ENCODE data around the gene HSF2BP. TPM values are rescaled to one million over a fixed set of nuclear protein-coding genes. Genes with fewer than 3 reads are reported as not detected.

HSF2BP gene
- total and polyA plus RNA-seq, 2 of the 8 experiments (the other 6 are each of a cell fraction or from before 2014, with no cell fraction given): 0.51 to 0.93 TPM

DNA sequence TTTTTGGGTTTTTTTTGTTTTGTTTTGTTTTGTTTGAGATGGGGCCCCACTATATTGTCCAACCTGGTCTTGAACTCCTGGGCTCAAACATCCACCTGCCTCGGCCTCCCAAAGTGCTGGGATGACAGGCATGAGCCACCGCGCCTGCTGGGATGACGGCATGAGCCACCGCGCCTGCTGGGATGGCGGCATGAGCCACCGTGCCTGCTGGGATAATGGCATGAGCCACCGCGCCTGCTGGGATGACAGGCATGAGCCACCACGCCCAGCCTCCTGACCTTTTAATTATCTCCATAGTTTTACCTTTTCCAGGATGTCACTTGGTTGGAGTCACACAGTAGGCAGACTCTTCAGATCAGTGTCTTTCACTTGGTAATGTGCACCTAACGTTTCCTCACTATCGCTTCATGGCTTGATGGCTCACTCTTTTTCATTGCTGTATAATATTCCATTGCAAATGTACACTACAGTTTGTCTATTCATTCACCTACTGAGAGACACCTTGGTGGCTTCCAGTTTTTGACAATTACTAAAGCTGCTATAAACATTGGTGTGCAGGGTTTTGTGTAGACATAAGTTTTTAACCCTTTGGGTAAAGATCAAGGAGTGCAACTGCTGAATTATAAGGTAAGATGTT lies 49.6 kb upstream of the HSF2BP start:
- Histone ChIP-seq H3K27me3 (replicated peaks in 1 of 4; ENCODE audit: control insufficient read depth in 3 of 4, extremely low read depth in 1 of 4, insufficient read depth in 3 of 4, low read length in 3 of 4) (no peaks in the 10 kb centered on the region), H3K9me3 (ENCODE audit: insufficient read depth in 2 of 2, low read depth in 1 of 2, low read length in 1 of 2) (no peaks in the 10 kb centered on the region), H3K18ac (ENCODE audit: extremely low read depth, low read length) (no peak overlapping the region), H4K20me1 (replicated peaks in 1 of 2; ENCODE audit: control insufficient read depth in 1 of 2, insufficient read depth in 2 of 2, low read length in 2 of 2) (no peaks in the 10 kb centered on the region), H3K14ac (ENCODE audit: insufficient read length) (no peak overlapping the region), H3K23ac (ENCODE audit: insufficient read length) (no peak overlapping the region), H3K4me1 (replicated peaks in 1 of 4; ENCODE audit: control insufficient read depth in 3 of 4, insufficient read depth in 4 of 4, low read length in 3 of 4) (peaks cover 0 to 6% (median 4%) of the 10 kb centered on the region in 4 experiments; a peak in 5 of 7 replicates), H3K4me3 (ENCODE audit: extremely low read depth in 1 of 4, insufficient read depth in 2 of 4, low read depth in 3 of 4, low read length in 4 of 4) (no peak overlapping the region), H2BK5ac (ENCODE audit: low read depth, low read length) (no peak overlapping the region), H3K4me2 (ENCODE audit: insufficient read depth in 1 of 2, low read depth in 2 of 2, low read length in 2 of 2) (no peak overlapping the region), H3K79me1 (ENCODE audit: low read depth, low read length) (no peaks in the 10 kb centered on the region), H2AFZ (ENCODE audit: low read length) (no peak overlapping the region), H4K91ac (replicated peaks; ENCODE audit: insufficient read length, low read length) (no peak overlapping the region), H3K36me3 (ENCODE audit: control insufficient read depth in 2 of 4, insufficient read depth in 4 of 4, low read length in 3 of 4) (no peaks in the 10 kb centered on the region), H2BK120ac (replicated peaks; ENCODE audit: low read depth, low read length) (no peak overlapping the region), H4K8ac (ENCODE audit: extremely low read depth, insufficient read depth, low read length) (no peak overlapping the region), H2AK5ac (ENCODE audit: low read depth, low read length) (no peak overlapping the region), H3K23me2 (ENCODE audit: low read depth, low read length) (no peaks in the 10 kb centered on the region), H2BK12ac (ENCODE audit: low read depth, low read length) (no peak overlapping the region), H3K4ac (replicated peaks; ENCODE audit: insufficient read length, low read depth, low read length) (no peak overlapping the region), H4K5ac (ENCODE audit: insufficient read length, low read depth, low read length) (no peak overlapping the region), H3K56ac (replicated peaks; ENCODE audit: insufficient read length, low read depth, low read length) (no peak overlapping the region), H3K9ac (replicated peaks in 1 of 4; ENCODE audit: extremely low read depth in 1 of 4, low read depth in 3 of 4, low read length in 3 of 4) (no peak overlapping the region), H2BK15ac (ENCODE audit: low read length) (no peak overlapping the region), H3K27ac (ENCODE audit: low read depth, low read length) (no peak overlapping the region), H3K79me2 (ENCODE audit: control insufficient read depth in 1 of 2, insufficient read depth in 2 of 2, low read length in 2 of 2) (no peaks in the 10 kb centered on the region), H2BK20ac (ENCODE audit: low read length) (no peak overlapping the region)
- DNase-seq (ENCODE audit: low read depth in 1 of 2, low spot score in 2 of 2): no peak
- CTCF ChIA-PET (ENCODE audit: partially characterized antibody): interaction anchor here (1.4 kb wide), 1 partner anchor 19 kb away, joined by 6 read pairs; no protein-coding TSS in a partner anchor
- TF ChIP-seq, protein P1, sequence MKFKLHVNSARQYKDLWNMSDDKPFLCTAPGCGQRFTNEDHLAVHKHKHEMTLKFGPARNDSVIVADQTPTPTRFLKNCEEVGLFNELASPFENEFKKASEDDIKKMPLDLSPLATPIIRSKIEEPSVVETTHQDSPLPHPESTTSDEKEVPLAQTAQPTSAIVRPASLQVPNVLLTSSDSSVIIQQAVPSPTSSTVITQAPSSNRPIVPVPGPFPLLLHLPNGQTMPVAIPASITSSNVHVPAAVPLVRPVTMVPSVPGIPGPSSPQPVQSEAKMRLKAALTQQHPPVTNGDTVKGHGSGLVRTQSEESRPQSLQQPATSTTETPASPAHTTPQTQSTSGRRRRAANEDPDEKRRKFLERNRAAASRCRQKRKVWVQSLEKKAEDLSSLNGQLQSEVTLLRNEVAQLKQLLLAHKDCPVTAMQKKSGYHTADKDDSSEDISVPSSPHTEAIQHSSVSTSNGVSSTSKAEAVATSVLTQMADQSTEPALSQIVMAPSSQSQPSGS (IDR thresholded peaks at IDR 0.05; ENCODE audit: low read length): no peak
- TF ChIP-seq KDM1A (IDR thresholded peaks at IDR 0.05; ENCODE audit: borderline replicate concordance, low read length): peak; percentile 73
- POLR2A ChIA-PET (ENCODE audit: partially characterized antibody): no interaction called here
- FAIRE-seq: no peak
- WGBS, 2 experiments (ENCODE audit: extremely low coverage in 1 of 2, insufficient coverage in 1 of 2, insufficient read length in 1 of 2, insufficient replicate concordance in 2 of 2, low coverage in 1 of 2, low lambda C conversion rate in 2 of 2, missing lambda C conversion rate in 1 of 2): 92% methylated on average over 12 of the region's 13 CpGs; no CpG with 5 or more reads in 1 of the 2 experiments
